ENCODE data around the gene IPO11.
"Not testable (repeated sequence)": the region's sequence is repeated elsewhere in the genome, so short reads cannot be mapped to it uniquely, and the experiment has no call there.

IPO11 gene

DNA sequence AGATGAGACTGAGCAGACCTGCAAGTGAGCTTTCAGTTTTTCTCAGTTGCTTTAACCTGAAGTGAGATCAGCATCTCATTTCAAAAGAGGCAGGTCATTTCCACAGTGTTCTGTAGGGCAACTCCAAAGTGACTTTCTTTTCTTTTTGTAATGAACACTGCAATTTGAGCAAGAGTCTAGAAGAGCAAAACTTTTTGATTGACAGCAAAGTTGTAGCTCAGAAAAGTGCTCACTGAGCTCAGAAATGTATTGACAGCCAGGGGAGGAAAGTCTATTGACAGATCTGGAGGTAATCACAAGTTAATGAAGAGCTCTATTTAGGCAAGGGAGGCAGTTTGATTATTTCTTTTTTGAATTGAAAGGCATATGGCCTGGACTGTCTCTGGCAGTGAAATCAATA, 220.7 kb downstream of the IPO11 start:
- in situ Hi-C loops (cut with MboI; ENCODE audit: low sequenced_read_pairs), result no loop called here

- in situ Hi-C loops (cut with MboI; ENCODE audit: low sequenced_read_pairs), result no loop called here
Measured at GRCh38 chr5:62640446-62640845, 227.9 kb downstream of the IPO11 start.

DNA sequence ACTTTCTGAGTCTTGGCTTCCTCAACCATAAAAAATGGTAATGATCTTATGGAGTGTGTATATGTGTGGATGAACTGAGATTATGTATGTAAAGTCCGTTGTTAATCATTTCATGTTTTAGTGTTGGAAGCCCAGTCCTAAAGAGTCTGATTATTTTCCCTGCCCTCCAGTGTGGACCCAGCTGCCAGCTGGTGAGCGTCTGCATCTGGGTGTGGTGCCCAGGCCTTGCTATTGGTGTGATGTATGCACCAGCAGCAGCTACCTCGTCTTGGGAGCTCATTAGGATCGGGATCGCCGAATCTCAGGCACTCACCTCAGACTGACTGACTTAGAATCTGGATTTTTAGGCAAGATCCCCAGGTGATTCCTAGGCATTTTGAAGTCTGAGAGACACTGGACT, 229.9 kb downstream of the IPO11 start:
- in situ Hi-C loops (cut with MboI; ENCODE audit: low sequenced_read_pairs), result no loop called here

- in situ Hi-C loops (cut with MboI; ENCODE audit: low sequenced_read_pairs), result no loop called here
Measured at GRCh38 chr5:62643556-62644451, 231.2 kb downstream of the IPO11 start.

DNA sequence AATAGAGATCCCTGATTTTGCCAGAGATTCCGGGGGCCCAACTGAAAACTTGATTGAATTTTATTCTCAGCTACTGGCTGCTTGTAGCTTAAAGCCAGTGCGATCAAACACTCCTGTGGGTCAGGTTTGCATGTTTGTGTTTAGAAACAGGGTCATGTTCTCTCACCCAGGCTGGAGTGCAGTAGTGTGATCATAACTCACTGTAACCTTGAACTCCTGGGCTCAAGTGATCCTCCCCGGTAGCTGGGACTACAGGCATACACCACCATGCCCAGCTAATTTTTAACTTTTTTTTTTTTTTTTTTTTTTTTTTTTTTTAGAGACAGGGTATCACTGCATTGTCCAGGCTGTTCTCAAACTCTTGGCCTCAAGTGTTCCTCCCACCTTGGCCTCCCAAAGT, 232.7 kb downstream of the IPO11 start:
- in situ Hi-C loops (cut with MboI; ENCODE audit: low sequenced_read_pairs), result no loop called here

DNA sequence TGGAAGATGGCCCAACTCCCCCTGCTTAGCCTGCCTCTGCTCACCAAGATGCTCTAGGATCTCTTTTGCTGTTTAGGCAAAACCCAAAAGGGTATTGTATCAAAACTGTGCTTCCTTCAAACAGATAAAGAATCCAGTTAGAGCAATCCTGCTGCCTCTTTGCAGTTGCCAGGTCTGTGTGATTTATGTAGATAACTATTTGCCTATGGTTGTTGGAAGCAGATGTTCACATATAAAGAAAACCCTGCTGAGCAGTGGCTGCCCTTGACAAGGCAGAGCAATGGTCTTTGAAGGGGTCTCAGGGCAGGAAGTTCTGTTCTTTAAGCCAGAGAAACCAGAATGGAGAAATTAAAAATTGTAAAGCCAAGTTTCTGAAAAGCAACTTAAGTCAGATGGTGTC, 234.7 kb downstream of the IPO11 start:
- in situ Hi-C loops (cut with MboI; ENCODE audit: low sequenced_read_pairs), result no loop called here

DNA sequence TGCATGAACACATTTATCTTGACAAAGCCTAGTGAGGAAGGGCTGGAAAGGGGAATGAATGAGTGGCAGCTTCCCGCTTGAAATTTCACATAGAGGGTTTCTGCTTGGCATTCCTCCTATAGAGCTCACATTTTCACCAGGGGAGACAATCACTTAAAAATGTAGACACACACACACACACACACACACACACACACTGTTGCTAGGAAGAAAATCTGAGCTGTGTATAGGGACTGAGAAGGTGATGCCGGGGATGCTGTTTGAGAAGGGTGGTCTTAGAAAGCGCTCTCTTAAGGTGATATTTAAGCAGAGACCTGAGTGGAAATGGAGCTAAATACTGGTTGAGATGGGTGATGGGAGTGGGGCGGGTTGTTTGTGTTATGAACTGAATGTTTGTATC, 236.5 kb downstream of the IPO11 start:
- in situ Hi-C loops (cut with MboI; ENCODE audit: low sequenced_read_pairs), result no loop called here

- in situ Hi-C loops (cut with MboI; ENCODE audit: low sequenced_read_pairs), result no loop called here
Measured at GRCh38 chr5:62649476-62650113, 237.0 kb downstream of the IPO11 start.

DNA sequence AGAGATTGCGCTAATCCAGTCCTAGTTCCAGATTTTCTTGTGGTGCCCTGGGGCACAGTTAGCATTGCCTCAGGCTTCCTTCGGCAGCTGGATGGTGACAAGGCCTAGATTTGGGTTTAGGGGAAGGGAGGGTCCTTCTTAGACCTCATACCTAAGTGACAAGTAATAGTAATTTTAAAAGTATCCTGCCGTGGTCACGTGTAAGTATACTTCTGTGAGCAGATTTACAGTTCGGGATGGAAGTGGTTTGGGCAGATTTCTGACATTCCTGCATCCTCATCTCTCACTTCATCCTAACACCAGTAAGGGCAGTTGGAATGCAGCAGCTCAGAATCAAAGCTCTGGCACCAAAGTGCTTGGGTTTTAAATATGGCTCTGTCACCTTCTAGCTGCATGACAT, 237.6 kb downstream of the IPO11 start:
- in situ Hi-C loops (cut with MboI; ENCODE audit: low sequenced_read_pairs), result no loop called here

DNA sequence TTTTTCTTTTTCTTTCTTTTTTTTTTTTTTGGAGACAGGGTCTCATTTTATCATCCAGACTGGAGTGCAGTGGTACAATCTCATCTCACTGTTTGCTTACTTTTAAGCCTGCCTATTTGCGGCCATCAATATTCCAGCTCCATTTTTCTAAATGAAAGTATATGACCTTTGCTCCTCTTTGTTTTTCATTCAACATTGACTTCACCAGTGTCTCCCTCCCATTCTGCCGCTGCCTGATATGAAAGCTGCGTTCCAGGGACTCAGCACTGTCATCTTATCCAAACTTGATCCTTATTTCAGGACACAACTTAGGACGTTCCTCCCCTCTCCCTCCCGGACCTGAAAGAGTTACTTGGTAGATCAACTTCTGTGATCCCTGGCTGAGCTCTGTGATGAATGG, 239.7 kb downstream of the IPO11 start:
- in situ Hi-C loops (cut with MboI; ENCODE audit: low sequenced_read_pairs), result no loop called here

DNA sequence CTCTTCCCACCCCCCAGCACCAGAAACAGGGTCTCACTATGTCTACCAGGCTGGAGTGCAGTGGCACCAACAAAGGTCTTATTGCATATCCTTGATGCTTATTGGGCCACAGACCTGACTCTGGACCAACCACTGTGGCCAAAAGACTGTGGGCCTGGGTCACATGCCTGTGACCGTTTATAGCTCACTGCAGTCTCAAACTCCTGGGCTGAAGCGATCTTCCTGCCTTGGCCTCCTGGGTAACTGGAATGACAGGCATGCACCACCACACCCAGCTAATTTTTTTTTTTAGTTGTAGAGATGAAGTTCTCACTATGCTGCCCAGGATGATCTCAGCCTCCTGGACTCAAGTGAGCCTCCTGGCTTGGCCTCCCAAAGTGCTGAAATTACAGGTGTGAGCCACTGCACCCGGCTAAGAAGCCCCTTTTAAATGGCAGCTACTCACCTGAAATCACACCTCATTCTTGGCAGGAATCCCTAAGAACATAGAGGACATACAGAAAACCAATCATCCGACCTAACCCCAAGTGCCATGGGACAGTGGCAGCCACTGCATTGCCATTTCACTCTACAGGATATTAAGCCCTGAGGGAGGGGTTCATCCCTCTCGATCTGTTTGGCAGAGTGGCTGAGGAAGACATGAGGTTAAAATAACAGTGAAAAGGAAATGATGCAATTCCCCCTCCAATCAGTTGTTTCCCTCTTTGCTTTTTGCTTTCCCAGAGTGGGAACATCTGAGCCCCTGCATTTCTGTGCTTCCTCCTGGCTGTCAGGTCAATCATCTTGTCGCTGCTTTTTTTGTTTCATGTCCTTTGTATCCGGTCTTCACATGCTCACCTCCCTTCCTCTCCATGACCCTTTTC, 240.7 kb downstream of the IPO11 start:
- in situ Hi-C loops (cut with MboI; ENCODE audit: low sequenced_read_pairs), result no loop called here

GRCh38 chr5:62653864-62654575, 241.5 kb downstream of the IPO11 start:
- in situ Hi-C loops (cut with MboI; ENCODE audit: low sequenced_read_pairs), result no loop called here

DNA sequence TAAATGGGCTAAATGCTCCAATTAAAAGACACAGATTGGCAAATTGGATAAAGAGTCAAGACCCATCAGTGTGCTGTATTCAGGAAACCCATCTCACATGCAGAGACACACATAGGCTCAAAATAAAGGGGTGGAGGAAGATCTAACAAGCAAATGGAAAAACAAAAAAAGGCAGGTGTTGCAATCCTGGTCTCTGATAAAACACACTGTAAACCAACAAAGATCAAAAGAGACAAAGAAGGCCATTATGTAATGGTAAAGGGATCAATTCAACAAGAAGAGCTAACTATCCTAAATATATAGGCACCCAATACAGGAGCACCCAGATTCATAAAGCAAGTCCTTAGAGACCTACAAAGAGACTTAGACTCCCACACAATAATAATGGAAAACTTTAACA, 245.2 kb downstream of the IPO11 start:
- in situ Hi-C loops (cut with MboI; ENCODE audit: low sequenced_read_pairs), result not testable (repeated sequence)

GRCh38 chr5:62661126-62661525, 248.6 kb downstream of the IPO11 start:
- in situ Hi-C loops (cut with MboI; ENCODE audit: low sequenced_read_pairs), result no loop called here

- in situ Hi-C loops (cut with MboI; ENCODE audit: low sequenced_read_pairs), result no loop called here
Measured at GRCh38 chr5:62662521-62662920, 250.0 kb downstream of the IPO11 start.

DNA sequence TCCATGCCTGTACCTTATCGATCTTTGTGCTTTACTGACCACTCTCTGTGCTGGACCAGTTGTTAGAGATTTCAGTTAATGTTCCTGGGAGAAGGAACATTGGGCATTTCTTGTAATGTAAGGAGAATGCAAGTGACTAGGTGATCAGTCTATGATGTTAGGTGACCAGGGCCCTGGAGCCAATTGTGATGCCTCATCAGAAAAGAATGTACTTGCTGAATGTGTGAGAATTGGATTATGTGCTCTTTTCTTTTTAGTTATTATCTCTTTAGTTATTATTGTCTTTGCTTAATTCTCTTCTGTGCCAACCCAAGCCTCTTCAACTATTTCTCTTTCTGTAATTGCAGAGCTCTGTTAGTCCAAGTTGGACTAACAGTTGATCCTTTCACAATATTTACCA, 258.9 kb downstream of the IPO11 start:
- in situ Hi-C loops (cut with MboI; ENCODE audit: low sequenced_read_pairs), result no loop called here

- in situ Hi-C loops (cut with MboI; ENCODE audit: low sequenced_read_pairs), result not testable (repeated sequence)
Measured at GRCh38 chr5:62676596-62676995, 264.0 kb downstream of the IPO11 start.
